HK-2 (cell line): Measurements from ENCODE around the gene RHEB.

ENCODE experiments used
- DNase-seq: peaks from one replicate; pipeline ENCODE4 v3.0.0-alpha.2; 2018; ENCODE audit not compliant: unreplicated experiment

RHEB gene

GRCh38 chr7:151529842-151530241 lies 10.1 kb upstream of the RHEB start:
- no peak for DNase-seq

- DNase-seq = no peak
Observed at GRCh38 chr7:151524845-151525244, 5.2 kb upstream of the RHEB start.

DNA sequence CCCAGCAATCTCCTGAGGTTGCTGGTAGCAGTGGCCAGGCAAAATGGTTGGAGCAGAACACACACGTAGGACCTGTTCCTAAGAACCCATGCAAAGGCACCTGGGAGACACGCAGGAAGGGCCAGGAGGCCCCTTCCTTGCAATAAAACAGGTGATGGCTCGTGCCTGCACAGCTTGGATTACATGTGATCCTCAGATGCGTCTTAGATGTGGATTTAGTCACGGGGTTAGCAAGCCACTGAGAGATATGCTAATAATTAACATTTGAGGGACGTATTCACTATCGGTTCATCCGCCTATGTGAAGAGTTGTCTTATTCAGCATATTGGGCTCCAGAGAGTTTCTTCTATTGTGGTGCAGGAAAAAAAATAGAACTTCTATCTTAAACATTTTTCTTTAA lies 4.6 kb upstream of the RHEB start:
- DNase-seq = no peak

DNA sequence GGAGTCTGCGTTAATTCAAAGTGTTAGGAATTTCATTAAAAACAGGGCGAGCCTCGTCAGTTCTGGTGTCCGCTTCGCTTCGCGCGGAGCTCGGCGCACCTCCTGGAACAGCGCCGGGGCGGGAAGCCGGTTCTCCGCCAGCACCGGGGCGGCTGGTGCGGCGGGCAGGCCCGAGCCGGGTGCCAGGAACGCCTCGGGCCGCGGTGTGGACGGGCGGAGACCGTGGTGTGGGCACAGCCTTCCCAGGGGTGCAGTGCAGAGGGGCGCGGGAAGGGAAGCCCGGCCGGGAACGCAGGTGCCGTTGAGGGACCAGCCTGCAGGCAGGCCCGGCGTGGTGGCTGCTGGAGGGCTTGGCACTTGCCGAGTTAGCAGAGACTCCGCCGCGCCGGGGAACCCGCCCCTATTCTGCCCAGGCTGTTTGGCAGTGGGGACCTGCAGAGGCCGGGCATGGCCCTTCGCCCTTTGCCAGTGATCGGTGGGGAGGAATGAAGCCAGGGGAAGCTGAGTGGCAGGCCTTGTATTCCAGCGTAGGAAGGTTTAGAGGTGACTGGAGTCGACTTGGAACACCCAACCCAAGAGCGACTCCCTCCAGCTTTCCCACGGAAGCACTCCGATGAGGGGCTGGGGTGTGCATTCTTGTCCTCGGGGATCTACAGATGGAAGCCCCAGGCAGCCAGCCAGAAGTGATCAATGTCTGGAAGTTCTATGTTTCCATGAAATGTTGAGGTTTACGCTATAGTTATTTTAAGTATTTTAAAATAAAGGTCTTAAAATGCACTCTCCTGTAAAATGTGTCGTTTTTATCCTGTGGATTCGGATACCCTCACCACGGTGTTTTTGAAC lies 945 bp upstream of the RHEB start:
- peak; percentile 79 for DNase-seq

GRCh38 chr7:151518947-151519764 lies 539 bp downstream of the RHEB start:
- peak; percentile 46 for DNase-seq

DNA sequence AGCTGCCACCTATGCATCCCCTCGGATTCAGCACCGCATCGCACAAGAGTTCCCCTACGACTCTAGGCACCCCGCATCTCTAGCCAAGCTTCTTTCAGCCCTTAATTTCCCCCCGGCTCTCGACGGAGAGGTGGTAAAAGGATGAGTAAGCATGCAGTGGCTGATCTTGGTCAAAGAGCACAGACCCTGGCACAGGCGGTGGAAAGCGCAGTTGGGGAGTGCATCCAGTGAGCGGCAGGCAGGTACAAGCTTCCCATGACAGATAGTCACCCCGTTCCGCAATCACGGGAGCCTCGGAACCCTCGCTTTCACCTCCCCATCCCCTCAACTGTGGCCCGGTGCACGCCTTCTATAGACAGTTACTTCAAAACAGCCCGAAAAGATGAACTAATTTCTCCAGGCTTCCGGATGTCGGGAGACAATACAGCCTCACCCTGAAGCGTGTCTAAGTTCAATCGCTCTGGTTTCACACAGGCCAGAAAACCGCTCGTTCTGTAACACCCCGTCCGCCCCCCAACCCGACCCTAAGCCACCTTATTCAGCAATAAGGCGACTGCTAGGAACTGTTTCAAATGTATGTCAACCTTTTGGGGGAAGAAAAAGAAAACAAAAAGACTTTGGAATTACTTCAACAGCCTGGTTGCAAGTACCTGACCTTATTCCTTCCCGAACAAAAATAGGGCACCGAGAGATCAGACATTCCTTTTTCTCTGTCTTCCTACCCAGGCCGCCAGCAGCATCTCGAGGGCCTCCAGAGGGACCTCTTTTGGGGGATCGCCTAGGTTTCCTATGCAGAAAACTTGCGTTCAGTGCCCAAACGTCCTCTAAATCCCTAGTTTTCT lies 1.4 kb downstream of the RHEB start:
- DNase-seq = peak; percentile 63

DNA sequence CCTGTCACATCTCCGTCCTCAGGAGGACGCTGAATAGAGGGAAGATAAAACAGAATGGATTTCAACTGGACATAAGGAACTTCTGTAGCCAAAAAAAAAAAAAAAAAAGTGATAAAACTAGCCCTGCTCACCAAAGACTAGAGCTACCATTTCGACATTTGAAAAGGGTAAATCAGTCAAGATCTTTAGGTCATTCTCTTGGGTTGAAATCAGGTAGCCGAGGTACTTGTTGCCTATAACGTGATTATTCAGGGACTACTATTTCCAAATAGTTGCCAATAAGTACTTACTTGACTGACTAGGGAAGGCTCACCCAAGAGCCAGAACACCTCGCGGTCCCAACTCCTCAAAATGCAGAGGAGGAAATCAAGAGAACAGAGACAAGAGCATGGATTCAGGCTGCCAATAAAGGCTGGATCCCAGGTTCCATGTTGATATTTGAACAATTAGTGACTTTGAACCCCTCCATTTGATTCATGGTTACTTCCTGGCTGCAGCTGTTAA lies 2.0 kb downstream of the RHEB start:
- no peak for DNase-seq

DNA sequence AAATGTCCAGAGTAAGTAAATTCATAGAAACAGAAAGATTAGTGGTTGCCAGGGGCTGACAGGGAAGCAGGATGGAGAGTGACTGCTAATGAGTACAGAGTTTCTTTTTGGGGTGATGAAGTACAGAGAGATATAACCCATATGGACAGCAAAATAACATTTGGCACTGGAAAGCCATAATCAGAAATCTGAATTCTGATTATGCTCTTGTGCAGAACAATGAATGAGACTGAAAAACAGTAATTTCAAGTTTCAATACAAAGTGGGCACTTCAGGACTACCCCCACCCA lies 4.5 kb downstream of the RHEB start:
- no peak for DNase-seq

DNA sequence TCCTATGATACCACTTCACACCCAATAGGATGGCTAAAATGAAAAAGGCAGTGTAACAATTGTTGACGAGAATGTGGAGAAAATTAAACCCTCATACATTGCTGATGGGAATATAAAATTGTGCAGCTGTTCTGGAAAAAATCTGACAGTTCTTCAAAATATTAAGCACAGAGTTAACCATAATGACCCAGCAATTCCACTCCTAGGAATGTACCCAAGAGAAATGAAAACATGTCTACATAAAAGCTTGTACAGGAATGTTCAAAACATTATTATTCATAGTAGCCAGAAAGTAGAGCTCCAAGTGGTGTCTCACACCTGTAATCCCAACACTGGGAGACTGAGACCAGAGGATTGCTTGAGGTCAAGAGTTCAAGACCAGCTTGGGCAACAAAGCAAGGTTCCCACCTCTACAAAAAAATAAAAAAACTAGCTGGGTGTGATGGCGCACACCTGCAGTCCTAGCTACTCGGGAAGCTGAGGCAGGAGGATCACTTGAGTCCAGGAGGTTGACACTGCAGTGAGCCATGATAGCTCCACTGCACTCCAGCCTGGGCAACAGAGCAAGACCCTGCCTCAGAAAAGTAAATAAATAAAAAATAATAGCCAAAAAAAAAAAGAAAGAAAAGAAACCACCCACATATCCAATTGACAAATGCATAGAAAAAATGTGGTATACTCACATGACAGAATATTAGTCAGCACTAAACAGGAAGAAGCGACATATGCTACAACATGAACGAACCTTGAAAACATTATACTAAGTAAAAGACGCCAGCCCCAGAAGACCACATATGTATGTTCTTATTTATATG lies 5.0 kb downstream of the RHEB start:
- no peak for DNase-seq

DNA sequence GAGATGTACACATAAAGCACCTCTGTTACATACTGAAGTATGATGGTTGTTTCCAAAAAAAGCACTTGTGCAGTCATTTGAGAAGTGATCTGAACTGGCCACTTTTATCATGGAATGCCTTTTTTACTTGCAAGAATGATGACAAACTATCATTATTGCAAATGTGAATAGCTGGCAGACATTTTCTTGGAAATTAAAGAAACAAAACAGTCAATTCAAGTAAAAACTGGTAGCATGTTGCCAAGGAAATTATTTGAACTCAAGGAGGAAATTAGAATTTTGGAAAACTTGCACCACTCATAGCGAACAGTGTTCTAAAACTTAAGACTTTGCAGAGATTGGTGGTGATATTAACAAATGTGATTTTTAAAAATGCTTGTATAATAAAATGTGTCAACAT lies 6.6 kb downstream of the RHEB start:
- DNase-seq = no peak

DNA sequence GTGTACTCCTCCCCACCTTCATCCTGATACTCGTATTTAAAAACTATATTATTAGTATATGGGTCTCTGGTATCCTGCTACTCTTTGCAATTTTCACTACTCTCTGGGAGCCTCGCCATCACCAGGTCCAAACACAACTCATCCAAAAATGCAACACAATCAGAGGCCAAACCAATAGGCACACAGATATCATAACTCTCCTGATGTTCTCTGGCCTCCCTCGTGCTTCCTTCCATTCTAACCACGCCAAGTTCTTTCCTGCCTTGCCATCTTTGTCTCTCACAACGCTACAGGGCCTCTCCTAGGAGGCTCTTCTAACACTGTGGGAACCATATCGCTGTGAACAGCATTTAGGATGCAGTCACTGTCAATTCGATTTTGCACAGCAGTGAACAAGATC lies 7.3 kb downstream of the RHEB start:
- DNase-seq = no peak

DNA sequence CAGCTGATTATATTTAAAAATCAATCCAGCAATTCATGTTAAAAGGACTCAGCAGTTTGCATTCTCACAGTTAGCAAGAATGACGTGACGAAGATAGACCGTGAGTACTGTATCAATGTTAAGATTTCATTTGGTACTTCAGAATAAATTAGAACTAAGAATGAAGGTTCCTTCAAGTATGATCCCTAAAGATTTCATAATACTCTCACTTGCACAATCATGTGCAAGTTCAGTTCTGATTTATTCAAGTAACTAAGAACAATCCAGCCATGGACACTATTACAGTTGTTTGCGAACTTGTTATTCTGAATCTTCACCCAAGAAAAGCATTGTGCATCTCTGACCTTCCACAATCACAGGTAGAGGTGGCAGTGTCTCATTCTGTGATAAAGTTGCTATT lies 7.7 kb downstream of the RHEB start:
- no peak for DNase-seq

- DNase-seq = no peak
Observed at GRCh38 chr7:151511270-151511669, 8.4 kb downstream of the RHEB start.

DNA sequence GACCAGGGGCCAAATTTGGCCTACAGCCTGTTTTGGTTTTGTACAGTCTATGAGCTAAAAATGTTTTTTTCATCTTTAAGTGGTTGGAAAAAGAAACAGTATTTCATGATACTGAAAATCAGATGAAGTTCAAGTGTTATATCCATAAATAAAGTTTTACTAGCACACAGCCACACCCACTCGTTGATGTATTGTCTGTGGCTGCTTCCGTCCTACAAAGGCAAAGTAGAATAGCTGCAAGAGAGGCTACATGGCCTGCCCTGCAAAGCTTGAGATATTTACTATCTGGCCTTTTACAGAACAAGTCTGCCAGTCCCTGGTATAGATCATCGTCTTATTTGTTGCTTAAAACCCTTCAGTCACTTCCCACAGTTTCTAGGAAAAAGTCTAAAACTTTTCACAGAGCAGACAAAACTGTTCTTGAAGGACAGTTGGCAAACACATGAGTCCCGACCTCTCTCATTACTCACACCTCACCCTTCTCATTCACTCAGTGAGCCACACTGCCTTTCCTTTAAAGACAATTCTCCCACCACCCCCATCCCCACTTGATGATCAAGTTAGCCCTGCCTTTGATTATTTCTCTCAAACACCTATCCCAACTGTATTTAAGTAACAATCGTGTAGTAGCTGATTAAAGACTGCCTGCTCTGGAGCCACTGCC lies 9.9 kb downstream of the RHEB start:
- no peak for DNase-seq

DNA sequence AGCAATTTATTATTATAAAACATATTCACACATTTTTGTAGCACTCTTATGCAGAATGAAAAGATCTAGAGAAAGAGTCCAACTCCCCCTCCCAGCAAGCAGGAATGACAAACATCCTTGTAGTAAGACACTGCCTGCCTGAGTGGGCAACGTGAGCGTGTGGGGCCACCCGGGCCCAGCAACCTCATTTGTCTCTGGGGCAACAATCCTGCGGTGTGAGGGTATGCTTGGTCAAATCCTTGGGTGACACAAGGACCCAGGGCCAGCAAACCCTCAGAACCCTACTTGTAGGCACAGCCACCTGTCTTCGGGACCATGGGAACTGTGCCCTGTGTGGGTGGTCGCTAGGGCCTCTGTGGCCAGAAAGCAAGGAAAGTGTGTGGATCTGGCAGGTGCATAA lies 10.7 kb downstream of the RHEB start:
- no peak for DNase-seq

GRCh38 chr7:151507806-151508205 lies 11.9 kb downstream of the RHEB start:
- DNase-seq = no peak

GRCh38 chr7:151506901-151507382 lies 12.8 kb downstream of the RHEB start:
- no peak for DNase-seq

DNA sequence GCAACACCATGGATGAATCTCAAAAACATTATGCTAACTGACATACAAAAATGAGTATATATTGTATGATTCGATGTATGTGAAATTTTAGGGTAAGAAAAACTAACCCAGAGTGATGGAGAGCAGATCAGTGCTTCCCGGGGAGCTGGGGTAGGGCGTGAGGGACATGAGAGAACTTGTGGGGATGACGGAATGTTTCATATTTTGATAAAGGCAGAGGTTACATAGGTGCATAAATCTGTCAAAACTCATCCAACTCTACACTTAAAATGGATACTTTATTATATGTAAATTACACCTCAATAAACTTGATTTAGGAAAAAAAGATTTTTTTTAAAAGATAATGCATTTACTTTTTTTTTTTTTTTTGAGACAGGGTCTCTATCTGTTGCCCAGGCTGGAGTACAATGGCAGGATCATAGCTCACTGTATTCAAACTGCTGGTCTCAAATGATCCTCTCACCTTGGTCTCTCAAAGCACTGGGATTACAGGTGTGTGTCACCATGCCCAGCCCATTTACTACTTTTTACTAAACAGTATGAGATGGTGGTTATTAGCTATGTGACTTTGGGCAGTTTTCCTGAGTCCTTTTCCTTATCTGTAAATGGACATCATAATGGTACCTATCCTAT lies 13.7 kb downstream of the RHEB start:
- DNase-seq = no peak

DNA sequence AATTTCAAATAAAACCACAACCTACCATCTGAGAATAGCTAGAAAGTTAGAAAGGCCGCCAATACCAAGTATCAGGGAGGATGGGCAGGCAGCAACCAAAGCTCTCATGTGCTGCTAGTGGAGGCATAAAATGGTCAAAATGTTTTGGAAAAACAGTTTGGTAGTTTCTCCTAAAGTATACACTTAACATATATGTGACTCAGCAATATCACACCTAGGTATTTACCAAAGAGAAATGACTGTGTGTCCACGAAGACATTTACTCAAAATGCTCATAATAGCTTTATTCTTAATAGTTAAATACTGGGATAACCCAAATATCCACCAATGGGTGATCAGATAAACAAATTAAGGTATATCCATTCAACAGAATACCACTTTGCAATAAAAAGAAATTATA lies 14.3 kb downstream of the RHEB start:
- no peak for DNase-seq

DNA sequence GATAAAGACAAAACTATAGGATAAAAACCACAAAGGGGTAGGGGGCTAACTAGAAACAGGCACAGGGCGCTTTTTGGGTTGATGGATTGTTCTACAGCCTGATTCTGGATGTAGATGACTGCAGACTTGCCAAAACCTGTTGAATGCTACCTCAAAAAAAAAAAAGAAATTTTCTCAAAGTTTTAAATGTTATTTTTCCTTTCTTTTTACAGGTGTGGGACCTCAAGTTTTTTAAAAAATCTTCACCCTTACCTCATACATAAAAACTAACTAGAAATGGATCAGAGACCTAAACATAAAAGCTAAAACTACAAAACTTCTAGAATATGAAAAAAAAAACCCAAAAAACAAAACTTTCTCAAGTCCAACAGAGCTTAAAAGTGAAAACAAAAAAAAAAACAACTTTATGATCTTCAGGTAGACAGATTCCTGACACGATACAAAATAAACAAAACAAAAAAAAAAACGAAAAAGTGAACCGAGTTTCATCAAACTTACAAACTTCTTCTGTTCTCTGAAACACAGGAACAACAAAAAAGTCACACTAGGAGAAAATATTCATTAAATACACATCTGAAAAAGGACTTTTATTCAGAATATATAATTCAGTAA lies 14.9 kb downstream of the RHEB start:
- no peak for DNase-seq
